ENCODE measurements around the gene PSMA6. TPM values are rescaled to one million over a fixed set of nuclear protein-coding genes. Genes with fewer than 3 reads are reported as not detected.

Gene PSMA6
- total and polyA plus RNA-seq, 4 donors = 87.5 to 151 (median 98.8) TPM

DNA sequence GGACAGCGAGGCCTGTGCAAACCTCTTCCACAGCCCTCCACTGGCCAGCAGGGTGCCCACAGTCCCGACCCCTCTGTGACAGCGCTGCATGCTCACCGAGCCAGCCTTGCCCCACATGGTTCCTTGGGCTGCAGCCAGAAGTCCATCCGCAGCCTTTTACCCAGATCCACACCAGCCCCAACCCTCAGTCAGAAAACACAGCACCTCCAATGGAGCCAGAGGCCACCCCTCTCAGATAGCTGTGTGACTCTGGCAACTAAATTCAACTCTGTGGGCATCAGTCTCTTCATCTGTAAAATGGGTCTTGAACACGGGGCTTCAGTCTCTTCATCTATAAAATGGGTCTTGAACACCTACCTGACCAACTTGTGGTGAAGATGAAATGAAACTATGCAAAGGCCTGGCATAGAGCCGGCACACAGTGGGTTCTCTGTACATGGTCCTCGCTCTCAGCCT is 74.4 kb downstream of the PSMA6 start:
- WGBS = 86% methylated on average over 8 of the region's 8 CpGs
- H3K4me3 ChIP-seq (ENCODE audit: low read depth in 1 of 3, low read length in 3 of 3) = no peak overlapping the region
- H3K9ac ChIP-seq (ENCODE audit: low read depth in 1 of 2, low read length in 2 of 2) = no peak overlapping the region
- no peak overlapping the region for H3K27ac ChIP-seq (ENCODE audit: low read depth in 1 of 2, low read length in 2 of 2)
- TF ChIP-seq, protein P1, sequence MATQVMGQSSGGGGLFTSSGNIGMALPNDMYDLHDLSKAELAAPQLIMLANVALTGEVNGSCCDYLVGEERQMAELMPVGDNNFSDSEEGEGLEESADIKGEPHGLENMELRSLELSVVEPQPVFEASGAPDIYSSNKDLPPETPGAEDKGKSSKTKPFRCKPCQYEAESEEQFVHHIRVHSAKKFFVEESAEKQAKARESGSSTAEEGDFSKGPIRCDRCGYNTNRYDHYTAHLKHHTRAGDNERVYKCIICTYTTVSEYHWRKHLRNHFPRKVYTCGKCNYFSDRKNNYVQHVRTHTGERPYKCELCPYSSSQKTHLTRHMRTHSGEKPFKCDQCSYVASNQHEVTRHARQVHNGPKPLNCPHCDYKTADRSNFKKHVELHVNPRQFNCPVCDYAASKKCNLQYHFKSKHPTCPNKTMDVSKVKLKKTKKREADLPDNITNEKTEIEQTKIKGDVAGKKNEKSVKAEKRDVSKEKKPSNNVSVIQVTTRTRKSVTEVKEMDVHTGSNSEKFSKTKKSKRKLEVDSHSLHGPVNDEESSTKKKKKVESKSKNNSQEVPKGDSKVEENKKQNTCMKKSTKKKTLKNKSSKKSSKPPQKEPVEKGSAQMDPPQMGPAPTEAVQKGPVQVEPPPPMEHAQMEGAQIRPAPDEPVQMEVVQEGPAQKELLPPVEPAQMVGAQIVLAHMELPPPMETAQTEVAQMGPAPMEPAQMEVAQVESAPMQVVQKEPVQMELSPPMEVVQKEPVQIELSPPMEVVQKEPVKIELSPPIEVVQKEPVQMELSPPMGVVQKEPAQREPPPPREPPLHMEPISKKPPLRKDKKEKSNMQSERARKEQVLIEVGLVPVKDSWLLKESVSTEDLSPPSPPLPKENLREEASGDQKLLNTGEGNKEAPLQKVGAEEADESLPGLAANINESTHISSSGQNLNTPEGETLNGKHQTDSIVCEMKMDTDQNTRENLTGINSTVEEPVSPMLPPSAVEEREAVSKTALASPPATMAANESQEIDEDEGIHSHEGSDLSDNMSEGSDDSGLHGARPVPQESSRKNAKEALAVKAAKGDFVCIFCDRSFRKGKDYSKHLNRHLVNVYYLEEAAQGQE (IDR thresholded peaks at IDR 0.05) = no peak
- no peak for TF ChIP-seq RXRA (IDR thresholded peaks at IDR 0.05)
- TF ChIP-seq, protein P2, sequence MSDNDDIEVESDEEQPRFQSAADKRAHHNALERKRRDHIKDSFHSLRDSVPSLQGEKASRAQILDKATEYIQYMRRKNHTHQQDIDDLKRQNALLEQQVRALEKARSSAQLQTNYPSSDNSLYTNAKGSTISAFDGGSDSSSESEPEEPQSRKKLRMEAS (IDR thresholded peaks at IDR 0.05) = no peak
- TF ChIP-seq TAF1 (conservative IDR thresholded peaks at IDR 0.05) = no peak
- no peak for TF ChIP-seq SP1 (IDR thresholded peaks at IDR 0.05)
- TF ChIP-seq HNF4G (IDR thresholded peaks at IDR 0.05) = no peak
- TF ChIP-seq RAD21 (IDR thresholded peaks at IDR 0.05) = no peak
- no peak for TF ChIP-seq FOXA2 (IDR thresholded peaks at IDR 0.05)
- no peak for TF ChIP-seq GABPA (IDR thresholded peaks at IDR 0.05 in 1 of 2, conservative IDR thresholded peaks at IDR 0.05 in 1 of 2)
- no peak for TF ChIP-seq JUND (IDR thresholded peaks at IDR 0.05)
- TF ChIP-seq, protein P3, sequence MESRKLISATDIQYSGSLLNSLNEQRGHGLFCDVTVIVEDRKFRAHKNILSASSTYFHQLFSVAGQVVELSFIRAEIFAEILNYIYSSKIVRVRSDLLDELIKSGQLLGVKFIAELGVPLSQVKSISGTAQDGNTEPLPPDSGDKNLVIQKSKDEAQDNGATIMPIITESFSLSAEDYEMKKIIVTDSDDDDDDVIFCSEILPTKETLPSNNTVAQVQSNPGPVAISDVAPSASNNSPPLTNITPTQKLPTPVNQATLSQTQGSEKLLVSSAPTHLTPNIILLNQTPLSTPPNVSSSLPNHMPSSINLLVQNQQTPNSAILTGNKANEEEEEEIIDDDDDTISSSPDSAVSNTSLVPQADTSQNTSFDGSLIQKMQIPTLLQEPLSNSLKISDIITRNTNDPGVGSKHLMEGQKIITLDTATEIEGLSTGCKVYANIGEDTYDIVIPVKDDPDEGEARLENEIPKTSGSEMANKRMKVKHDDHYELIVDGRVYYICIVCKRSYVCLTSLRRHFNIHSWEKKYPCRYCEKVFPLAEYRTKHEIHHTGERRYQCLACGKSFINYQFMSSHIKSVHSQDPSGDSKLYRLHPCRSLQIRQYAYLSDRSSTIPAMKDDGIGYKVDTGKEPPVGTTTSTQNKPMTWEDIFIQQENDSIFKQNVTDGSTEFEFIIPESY (IDR thresholded peaks at IDR 0.05) = no peak
- TF ChIP-seq EGR1 (IDR thresholded peaks at IDR 0.05; ENCODE audit: low read depth in 2 of 2) = no peak
- TF ChIP-seq HNF4A (conservative IDR thresholded peaks at IDR 0.05) = no peak
- TF ChIP-seq FOXA1 (IDR thresholded peaks at IDR 0.05) = no peak
- TF ChIP-seq YY1 (IDR thresholded peaks at IDR 0.05) = no peak
- TF ChIP-seq, protein P4, sequence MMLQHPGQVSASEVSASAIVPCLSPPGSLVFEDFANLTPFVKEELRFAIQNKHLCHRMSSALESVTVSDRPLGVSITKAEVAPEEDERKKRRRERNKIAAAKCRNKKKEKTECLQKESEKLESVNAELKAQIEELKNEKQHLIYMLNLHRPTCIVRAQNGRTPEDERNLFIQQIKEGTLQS (IDR thresholded peaks at IDR 0.05) = no peak
- TF ChIP-seq, protein P5, sequence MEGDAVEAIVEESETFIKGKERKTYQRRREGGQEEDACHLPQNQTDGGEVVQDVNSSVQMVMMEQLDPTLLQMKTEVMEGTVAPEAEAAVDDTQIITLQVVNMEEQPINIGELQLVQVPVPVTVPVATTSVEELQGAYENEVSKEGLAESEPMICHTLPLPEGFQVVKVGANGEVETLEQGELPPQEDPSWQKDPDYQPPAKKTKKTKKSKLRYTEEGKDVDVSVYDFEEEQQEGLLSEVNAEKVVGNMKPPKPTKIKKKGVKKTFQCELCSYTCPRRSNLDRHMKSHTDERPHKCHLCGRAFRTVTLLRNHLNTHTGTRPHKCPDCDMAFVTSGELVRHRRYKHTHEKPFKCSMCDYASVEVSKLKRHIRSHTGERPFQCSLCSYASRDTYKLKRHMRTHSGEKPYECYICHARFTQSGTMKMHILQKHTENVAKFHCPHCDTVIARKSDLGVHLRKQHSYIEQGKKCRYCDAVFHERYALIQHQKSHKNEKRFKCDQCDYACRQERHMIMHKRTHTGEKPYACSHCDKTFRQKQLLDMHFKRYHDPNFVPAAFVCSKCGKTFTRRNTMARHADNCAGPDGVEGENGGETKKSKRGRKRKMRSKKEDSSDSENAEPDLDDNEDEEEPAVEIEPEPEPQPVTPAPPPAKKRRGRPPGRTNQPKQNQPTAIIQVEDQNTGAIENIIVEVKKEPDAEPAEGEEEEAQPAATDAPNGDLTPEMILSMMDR (IDR thresholded peaks at IDR 0.05; ENCODE audit: low read depth, low read length, missing input control) = no peak
- no peaks in the 10 kb centered on the region for H3K36me3 ChIP-seq (ENCODE audit: control insufficient read depth in 4 of 4, insufficient read depth in 3 of 4, low read depth in 1 of 4, low read length in 3 of 4)
- DNase-seq (ENCODE audit: low spot score) = no peak
- peaks cover 3 to 10% (median 6%) of the 10 kb centered on the region in 4 donors for H3K4me1 ChIP-seq (ENCODE audit: control insufficient read depth in 4 of 4, insufficient read depth in 4 of 4, low read length in 3 of 4)
- no peaks in the 10 kb centered on the region for H3K27me3 ChIP-seq (ENCODE audit: control insufficient read depth in 4 of 4, insufficient read depth in 4 of 4, low read length in 3 of 4)
- peaks cover 0 to 3% (median 1%) of the 10 kb centered on the region in 4 donors for H3K9me3 ChIP-seq (ENCODE audit: control insufficient read depth in 4 of 4, low read length in 3 of 4)
